RCC 7860 (cell line): ENCODE results near the gene ATRNL1.
"Not testable (repeated sequence)": the region's sequence is repeated elsewhere in the genome, so short reads cannot be mapped to it uniquely, and the experiment has no call there.

ENCODE experiments used
- DNase-seq: peaks from one replicate; pipeline ENCODE4 v3.0.0-alpha.2; 2015; ENCODE audit warnings: low spot score
- FAIRE-seq: peaks from 2 replicates; lab custom pipeline; 2012; peaks lifted over from hg19 to GRCh38; lab: Jason Lieb, UNC

Gene ATRNL1

DNA sequence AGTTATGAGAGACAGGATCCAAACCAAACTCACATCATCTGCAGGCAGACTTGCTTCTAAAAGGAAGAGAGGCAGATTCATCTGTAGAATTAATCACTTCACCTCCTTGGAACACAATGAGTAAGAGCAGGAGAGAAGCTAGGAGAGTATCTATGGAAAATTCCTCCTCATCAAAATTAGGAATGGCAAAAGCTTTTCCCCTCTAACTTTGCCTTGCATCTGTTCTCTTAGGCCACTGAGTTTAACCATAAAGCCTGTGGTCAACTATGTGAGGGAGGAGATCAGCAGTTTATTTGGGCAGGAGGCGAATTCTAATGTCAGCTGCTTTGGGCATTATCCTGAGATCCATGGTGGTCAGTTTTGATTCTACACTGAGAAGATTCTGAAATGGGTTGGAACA lies 618.1 kb downstream of the ATRNL1 start:
- no peak for DNase-seq
- FAIRE-seq, result no peak

- no peak for DNase-seq
- no peak for FAIRE-seq
Observed at GRCh38 chr10:115720121-115720520, 627.0 kb downstream of the ATRNL1 start.

DNA sequence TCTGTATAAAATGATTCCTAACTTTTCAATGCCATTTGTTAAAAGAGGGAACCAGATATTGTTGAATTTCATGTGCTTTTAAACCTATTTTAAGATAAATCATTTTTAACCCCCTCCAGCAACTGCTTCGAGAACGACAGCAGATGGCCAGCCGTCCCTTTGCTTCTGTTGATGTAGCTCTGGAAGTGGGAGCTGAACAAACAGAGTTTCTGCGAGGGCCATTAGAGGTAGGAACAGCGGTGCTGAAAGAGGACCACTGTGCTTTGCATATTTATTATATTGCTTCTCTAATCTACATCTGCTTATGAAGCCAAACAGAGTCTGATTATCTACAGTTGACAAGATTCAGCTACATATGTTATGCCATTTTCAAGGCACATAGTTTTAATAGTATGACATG lies 634.0 kb downstream of the ATRNL1 start:
- FAIRE-seq, result no peak

DNA sequence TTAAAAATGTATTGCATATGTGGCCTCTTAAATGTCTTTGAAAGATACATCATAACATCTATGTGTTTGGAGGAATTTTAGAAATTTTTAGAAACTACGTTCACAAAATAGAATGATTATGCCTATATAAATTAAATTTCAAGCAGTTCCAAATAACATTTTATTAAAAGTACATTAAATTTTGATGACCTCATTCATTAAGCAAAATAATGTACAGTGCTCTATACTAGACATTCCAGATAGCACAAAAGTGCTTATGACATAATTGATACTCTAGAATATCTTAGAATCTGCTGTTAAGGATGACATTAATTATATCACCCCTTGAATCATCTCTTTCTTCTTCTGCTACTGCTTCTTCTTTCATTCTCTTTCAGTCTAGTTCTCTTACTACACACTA lies 650.9 kb downstream of the ATRNL1 start:
- no peak for DNase-seq
- FAIRE-seq, result no peak

More for the DNA sequence above, 634.0 kb downstream of the ATRNL1 start:
- DNase-seq, result no peak

DNA sequence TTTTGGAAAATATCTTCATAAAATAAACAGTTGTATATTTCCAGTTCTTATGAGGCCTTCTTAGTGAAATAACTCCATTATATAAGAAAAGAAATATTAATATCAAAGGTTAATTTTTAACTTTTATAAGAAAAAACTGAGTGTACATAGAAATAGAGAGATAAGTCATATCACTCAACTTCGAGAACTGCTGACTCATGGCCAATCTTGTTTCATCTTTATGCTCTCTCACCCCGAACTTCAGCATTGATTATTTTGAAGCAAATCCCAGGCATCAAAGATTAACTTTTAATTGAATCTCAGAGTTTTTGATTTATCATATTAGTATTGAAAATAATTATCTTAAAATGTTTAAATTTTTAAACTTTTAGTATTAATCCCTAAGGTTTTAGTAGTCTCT lies 652.8 kb downstream of the ATRNL1 start:
- no peak for DNase-seq
- FAIRE-seq, result no peak

GRCh38 chr10:115747811-115748210 lies 654.6 kb downstream of the ATRNL1 start:
- DNase-seq, result no peak
- FAIRE-seq, result no peak

DNA sequence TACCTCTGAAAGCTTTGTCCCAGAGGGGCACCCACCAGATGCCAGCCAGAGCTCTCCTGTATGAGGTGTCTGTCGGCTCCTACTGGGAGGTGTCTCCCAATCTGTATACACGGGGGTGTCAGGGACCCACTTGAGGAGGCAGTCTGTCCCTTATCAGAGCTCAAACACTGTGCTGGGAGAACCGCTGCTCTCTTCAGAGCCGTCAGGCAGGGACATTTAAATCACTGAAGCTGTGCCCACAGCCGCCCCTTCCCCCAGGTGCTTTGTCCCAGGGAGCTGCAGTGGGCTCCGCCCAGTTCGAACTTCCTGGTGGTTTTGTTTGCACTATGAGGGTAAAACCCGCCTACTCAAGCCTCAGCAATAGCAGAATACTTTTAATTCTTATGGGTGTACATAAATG lies 665.3 kb downstream of the ATRNL1 start:
- FAIRE-seq, DNase-seq: not testable (repeated sequence)

GRCh38 chr10:115760131-115760530 lies 667.0 kb downstream of the ATRNL1 start:
- DNase-seq, result no peak
- peak; percentile 64 for FAIRE-seq

DNA sequence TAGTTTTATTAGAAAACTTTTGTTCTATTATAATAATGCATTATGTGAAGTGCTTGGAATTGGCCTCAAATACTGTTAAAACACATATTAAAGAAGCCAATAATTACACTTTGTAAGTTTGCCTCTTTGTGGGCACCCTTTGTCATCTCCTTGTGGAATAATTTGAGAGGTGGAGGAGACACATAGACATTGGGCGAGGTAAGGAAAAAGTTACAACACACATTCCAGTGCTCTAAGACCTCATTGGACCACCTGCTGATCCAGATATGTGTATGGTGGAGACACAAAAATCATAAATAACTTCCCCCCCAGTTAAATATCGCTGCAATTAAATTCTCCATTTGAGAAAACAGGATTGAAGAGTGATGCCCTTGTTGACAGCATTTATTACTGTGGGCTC lies 668.0 kb downstream of the ATRNL1 start:
- no peak for FAIRE-seq
- no peak for DNase-seq

DNA sequence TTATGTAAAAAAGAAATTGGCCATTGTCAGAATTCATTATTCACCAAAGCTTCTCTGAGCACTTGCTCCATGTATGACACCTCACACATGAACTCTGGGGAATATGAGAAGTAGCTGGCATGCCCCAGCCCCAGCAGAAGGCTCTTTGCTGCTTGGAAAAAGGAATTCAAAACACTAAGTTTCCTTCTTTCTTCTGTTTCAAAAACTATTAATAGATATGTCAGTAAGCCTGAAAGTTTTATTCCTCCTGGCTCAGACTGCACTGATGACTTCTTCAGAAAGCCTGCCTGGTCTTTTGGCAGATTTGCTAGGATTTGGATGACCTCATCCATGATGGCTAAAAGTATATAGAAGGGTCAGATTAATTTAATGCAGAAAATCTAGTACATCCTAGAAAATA lies 668.9 kb downstream of the ATRNL1 start:
- DNase-seq (no peak), FAIRE-seq (no peak)

GRCh38 chr10:115771755-115772154 lies 678.6 kb downstream of the ATRNL1 start:
- DNase-seq (no peak), FAIRE-seq (no peak)

- DNase-seq (peak; percentile 53), FAIRE-seq (peak; percentile 71)
Observed at GRCh38 chr10:115772606-115773005, 679.4 kb downstream of the ATRNL1 start.

- DNase-seq (no peak), FAIRE-seq (no peak)
Observed at GRCh38 chr10:115773832-115774231, 680.7 kb downstream of the ATRNL1 start.

DNA sequence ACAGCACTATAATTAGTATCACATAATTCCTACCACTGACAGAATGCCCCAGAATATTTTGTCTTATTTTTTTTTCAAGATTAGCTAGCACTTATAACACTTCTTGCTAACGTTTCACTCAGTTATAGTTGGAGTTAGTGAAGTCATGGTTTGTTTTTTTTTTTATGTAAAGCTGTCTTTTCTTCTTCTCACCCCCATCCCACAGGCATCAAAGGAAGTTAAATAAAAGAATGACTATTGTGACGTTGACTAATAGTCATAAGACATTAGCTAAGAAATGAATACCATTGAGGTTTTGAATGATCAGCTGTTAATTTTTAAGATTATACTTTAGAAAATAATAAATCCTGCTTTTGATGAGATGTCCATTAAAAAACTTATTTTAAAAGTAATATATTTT lies 681.6 kb downstream of the ATRNL1 start:
- DNase-seq (no peak), FAIRE-seq (peak; percentile 4)

DNA sequence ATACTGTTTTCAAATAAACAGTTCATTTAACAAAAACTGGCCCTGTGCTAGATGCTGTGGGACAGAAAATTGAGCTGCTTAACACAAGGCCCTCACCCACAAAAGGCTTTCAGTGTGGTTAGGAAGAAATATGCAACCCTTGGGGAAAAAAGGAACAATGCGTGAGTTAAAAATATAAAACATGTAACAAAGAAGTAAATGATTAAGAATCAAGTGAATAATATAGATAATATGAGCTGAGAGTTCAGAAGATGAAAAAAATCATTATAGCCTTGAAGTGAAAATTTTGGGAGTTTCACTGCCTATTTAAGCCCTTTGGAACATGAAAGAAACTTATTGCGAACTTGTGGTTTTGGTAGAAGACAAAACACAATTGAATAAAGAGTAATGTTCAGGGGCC lies 684.5 kb downstream of the ATRNL1 start:
- FAIRE-seq (no peak), DNase-seq (no peak)

- DNase-seq, result no peak
- FAIRE-seq, result no peak
Observed at GRCh38 chr10:115790220-115790619, 697.1 kb downstream of the ATRNL1 start.

DNA sequence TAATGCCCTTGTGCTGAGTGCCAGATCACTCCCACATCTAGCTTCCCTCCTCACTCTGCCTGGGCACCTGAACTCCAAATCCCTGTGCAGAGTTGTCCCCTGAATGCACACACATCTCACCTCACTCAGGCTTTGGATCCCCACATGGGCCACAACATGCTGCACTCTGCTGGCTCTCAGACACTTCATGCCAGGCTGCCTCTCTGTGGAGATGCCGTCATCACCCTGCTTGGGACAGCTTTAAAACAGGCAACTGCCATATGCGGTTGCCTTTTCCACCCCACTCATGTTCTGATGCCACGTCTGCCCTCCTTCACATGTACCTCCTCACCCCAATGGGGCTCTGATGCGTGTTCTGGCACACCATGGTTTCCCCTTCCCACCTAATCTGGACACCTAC lies 702.8 kb downstream of the ATRNL1 start:
- FAIRE-seq, result no peak
- DNase-seq, result no peak

- DNase-seq (no peak), FAIRE-seq (no peak)
Observed at GRCh38 chr10:115801457-115801856, 708.3 kb downstream of the ATRNL1 start.

GRCh38 chr10:115801992-115802391 lies 708.8 kb downstream of the ATRNL1 start:
- FAIRE-seq (no peak), DNase-seq (no peak)

DNA sequence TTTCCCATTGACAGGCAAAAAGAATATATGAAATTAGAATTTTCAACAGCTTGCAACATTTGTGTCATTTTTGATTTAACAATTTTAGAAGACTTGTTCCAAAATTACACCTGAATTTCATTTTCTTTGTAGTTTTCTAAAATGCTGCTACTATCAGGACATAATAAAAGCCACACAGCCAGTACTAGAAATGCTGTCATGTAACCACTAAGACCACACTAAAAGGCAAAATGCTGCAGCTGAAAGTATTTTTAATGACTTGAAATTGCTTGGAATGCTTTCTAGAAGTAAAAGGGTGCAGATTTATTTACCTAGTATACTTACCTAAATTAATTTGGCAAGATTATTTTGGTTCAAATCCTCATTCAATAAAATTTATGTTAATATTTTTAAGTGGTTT lies 709.7 kb downstream of the ATRNL1 start:
- no peak for FAIRE-seq

DNA sequence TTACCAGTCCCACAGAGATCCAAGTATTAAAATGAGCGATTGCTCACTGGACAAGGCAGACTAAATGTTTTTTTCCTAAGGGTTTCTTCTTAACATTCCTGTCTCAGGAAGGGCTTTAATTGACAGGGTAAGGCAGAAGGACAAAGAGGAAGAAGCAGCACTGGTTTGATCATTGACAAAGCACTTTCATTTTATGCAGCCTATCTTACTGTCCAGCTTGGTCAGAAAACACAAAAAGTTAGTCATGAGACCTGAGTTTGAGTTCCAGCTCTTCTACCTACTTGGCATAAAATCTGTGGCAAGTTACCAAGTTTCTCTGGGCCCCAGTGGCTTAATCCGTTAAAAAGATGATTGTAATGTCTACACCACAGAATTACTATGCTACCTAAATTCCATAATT lies 721.4 kb downstream of the ATRNL1 start:
- peak; percentile 78 for FAIRE-seq
- DNase-seq, result peak; percentile 48

More for the DNA sequence above, 709.7 kb downstream of the ATRNL1 start:
- no peak for DNase-seq

DNA sequence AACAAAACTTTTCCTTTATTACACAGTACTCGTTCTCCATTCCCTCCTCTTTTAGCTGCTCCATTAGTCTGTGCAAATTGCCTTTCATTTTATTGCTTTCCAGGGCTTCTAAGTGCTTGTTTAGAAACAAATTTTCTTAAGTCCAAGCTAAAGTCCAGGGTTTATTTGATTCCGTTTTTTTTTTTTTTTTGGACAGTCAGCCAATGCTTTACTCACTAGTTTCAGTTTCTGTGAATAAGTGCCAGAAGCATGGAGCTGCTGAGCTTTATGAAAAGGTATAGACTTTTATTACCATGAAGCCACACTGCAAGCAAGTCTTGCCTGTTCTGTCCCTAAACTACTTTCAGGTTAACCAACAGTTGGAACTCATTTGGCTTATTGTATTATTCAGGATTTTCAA lies 724.8 kb downstream of the ATRNL1 start:
- FAIRE-seq, result no peak
- DNase-seq, result no peak

DNA sequence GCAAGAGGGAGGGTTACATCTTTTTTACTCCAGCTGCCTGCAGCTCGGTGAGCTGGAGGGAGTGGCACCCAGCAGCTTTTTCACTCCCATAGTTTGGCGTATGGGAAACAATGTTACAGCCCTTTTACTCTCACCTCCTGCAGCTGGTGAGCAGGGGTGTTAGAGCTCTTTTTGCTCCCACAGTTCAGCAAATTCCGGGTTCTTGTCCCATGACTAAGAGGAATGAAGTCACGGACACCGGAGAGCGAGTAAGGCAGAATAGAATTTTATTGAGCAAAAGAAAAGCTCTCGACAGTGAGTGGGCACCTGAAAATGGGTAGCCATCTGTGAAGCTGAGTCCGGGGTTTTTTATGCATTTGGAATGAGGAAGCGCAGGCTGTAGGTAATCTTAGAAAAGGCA lies 733.2 kb downstream of the ATRNL1 start:
- FAIRE-seq, result no peak
- DNase-seq, result peak; percentile 49
